GM12892 (cell line): ENCODE measurements around the gene MID1.

Experiments used
- DNase-seq: peaks from one replicate; pipeline ENCODE4 v3.0.0; 2011; ENCODE audit not compliant: insufficient read length
- FAIRE-seq: peaks from 2 replicates; lab custom pipeline; 2011; peaks lifted over from hg19 to GRCh38; lab: Jason Lieb, UNC
- POLR2A ChIP-seq: IDR thresholded peaks from 2 replicates; pipeline ENCODE4 v1.6.1; 2011; ENCODE audit warnings: low read depth, low read length, control low read depth
- POLR2AphosphoS5 ChIP-seq: IDR thresholded peaks from 2 replicates; pipeline ENCODE4 v1.6.1; 2011; ENCODE audit warnings: low read depth, low read length, control low read depth
- TAF1 ChIP-seq: IDR thresholded peaks from 2 replicates; pipeline ENCODE4 v1.6.1; 2011; ENCODE audit warnings: low read depth, mild to moderate bottlenecking, control low read depth, low read length, borderline replicate concordance

MID1 gene

GRCh38 chrX:10496345-10496965 lies 123.9 kb downstream of the MID1 start:
- FAIRE-seq = no peak
- TF ChIP-seq TAF1 = no peak
- TF ChIP-seq POLR2AphosphoS5 = no peak
- no peak for TF ChIP-seq POLR2A
- DNase-seq = no peak

GRCh38 chrX:10495677-10496076 lies 124.7 kb downstream of the MID1 start:
- FAIRE-seq (no peak), DNase-seq (no peak)
- TF ChIP-seq POLR2A = no peak
- no peak for TF ChIP-seq POLR2AphosphoS5
- TF ChIP-seq TAF1 = no peak

- DNase-seq = no peak
- FAIRE-seq = no peak
- no peak for TF ChIP-seq POLR2AphosphoS5
- TF ChIP-seq TAF1 = no peak
- no peak for TF ChIP-seq POLR2A
These were observed 128.1 kb downstream of the MID1 start for GRCh38 chrX:10492250-10492649.

GRCh38 chrX:10486373-10486772 lies 134.0 kb downstream of the MID1 start:
- DNase-seq = no peak
- no peak for FAIRE-seq
- TF ChIP-seq TAF1 (no peak), POLR2A (no peak), POLR2AphosphoS5 (no peak)

GRCh38 chrX:10485326-10485725 lies 135.1 kb downstream of the MID1 start:
- TF ChIP-seq TAF1 (no peak), POLR2A (no peak), POLR2AphosphoS5 (no peak)
- no peak for FAIRE-seq
- no peak for DNase-seq

GRCh38 chrX:10484683-10485247 lies 135.6 kb downstream of the MID1 start:
- no peak for DNase-seq
- no peak for FAIRE-seq
- TF ChIP-seq TAF1 = no peak
- no peak for TF ChIP-seq POLR2A
- TF ChIP-seq POLR2AphosphoS5 = no peak

GRCh38 chrX:10483191-10483831 lies 137.1 kb downstream of the MID1 start:
- TF ChIP-seq TAF1 (no peak), POLR2A (no peak), POLR2AphosphoS5 (no peak)
- no peak for FAIRE-seq
- no peak for DNase-seq

GRCh38 chrX:10482708-10483107 lies 137.7 kb downstream of the MID1 start:
- FAIRE-seq (peak; percentile 17), DNase-seq (no peak)
- TF ChIP-seq TAF1 = no peak
- TF ChIP-seq POLR2AphosphoS5 = no peak
- no peak for TF ChIP-seq POLR2A

- no peak for TF ChIP-seq TAF1
- no peak for TF ChIP-seq POLR2A
- TF ChIP-seq POLR2AphosphoS5 = no peak
- FAIRE-seq (no peak), DNase-seq (no peak)
These were observed 138.1 kb downstream of the MID1 start for GRCh38 chrX:10482261-10482660.

GRCh38 chrX:10480861-10481260 lies 139.5 kb downstream of the MID1 start:
- FAIRE-seq (no peak), DNase-seq (no peak)
- TF ChIP-seq POLR2AphosphoS5 (no peak), POLR2A (no peak), TAF1 (no peak)

- DNase-seq = no peak
- FAIRE-seq = no peak
- TF ChIP-seq POLR2A (no peak), POLR2AphosphoS5 (no peak), TAF1 (no peak)
These were observed 140.9 kb downstream of the MID1 start for GRCh38 chrX:10479508-10479907.

GRCh38 chrX:10477525-10477924 lies 142.9 kb downstream of the MID1 start:
- DNase-seq = no peak
- FAIRE-seq = no peak
- TF ChIP-seq POLR2A (no peak), POLR2AphosphoS5 (no peak), TAF1 (no peak)
